Subcutaneous adipose tissue (tissue), 4 donors: ENCODE results near the gene RASGRF1. TPM values are rescaled to one million over a fixed set of nuclear protein-coding genes. Genes with fewer than 3 reads are reported as not detected.

ENCODE experiments used
- CTCF ChIP-seq: fragments of 450-650 bp; IDR thresholded peaks from one replicate; pipeline ENCODE4 v1.5.1; 2016; ENCODE audit warnings: low read depth, mild to moderate bottlenecking, control low read depth, antibody characterized with exemption, moderate library complexity
- total RNA-seq, 4 donors: library from RNA; depleted of rRNA; stranded (reverse); fragments of >200 nt; gene quantifications; one replicate each; pipeline ENCODE4 v1.1.0, GENCODE V29; 2016

The RASGRF1 gene
- total RNA-seq, 4 donors from 2014 or later = under 0.01 to 1.7 (median 0.22) TPM; not detected in 1

GRCh38 chr15:78955355-78955754, 135.2 kb downstream of the RASGRF1 start:
- no peak for TF ChIP-seq CTCF

GRCh38 chr15:78951841-78952238, 138.7 kb downstream of the RASGRF1 start:
- TF ChIP-seq CTCF = no peak

DNA sequence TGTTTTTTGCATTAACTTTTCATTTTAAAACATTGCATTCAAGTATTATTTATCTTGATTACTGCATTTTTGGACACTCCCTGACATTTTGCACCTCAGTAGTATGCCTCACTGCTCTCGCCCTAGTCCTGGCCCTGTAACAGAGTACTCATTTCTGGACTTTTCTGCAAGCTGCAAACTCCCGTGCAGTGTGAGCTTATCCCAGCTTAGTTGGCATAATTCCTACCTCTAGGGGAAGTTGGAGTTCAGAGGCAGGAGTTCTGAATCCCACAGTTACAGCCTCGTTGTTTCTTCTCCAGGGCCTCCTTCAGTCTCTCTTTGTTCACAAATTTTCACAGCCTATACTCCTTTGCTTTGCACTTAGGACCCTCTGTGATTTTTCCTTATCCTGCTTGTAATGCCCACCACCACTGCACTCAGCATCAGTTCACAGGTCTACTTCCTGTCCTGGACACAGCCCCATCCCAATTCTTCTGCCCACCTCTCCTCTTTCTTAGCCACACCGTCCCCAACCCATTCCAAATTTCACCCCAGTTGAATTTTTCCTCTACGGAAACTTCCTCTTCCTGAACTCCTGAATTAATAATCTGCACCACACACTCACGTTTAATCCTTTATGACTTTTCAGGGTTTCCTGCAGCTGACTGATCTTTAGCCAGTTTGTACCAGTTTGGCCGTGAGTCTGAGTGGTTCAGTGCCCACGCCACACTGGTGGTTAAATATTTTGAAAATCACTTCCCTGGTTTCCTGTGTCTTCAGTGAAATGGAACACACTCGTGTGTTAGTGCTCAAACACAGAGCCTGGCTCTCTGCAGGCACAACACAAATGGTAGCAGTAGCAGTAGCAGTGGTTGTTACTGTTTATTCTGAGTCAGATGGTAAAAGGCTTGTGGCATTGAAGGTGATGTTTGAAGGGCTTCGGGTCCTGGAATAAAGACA, 139.4 kb downstream of the RASGRF1 start:
- TF ChIP-seq CTCF = no peak

DNA sequence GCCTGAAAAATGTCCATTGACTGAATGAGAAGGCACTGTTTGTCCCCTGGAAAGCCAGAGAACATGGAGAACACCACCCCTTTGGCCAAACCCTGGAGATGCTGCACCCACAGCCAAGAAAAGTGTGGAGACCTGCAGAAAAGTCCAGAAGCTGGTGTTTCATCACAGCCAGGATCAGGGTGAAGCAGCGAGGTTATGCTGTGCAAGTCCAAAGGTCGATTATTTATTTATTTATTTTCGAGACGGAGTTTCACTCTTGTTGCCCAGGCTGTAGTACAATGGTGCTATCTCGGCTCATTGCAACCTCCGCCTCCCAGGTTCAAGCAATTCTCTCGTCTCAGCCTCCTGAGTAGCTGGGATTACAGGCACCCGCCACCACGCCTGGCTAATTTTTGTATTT, 140.2 kb downstream of the RASGRF1 start:
- no peak for TF ChIP-seq CTCF

DNA sequence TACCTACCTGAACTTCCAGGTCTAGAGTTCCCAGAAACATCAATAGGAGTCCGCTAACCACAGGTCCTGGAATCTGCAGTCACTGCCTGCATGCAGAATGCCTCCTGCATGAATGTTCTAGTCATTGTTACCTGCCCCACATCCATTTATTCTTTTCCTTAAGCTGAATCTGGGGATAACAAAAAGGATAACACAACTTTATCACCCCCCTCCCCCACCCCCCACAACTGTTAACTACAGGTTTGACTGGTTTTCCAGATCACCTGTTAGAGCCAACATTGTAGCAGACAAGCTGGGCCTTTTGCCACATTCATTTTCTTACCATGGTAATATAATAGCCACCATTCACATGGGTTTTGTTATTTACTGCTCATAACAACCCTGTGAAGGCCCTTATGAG, 141.1 kb downstream of the RASGRF1 start:
- no peak for TF ChIP-seq CTCF

GRCh38 chr15:78947506-78947905, 143.1 kb downstream of the RASGRF1 start:
- TF ChIP-seq CTCF = no peak

DNA sequence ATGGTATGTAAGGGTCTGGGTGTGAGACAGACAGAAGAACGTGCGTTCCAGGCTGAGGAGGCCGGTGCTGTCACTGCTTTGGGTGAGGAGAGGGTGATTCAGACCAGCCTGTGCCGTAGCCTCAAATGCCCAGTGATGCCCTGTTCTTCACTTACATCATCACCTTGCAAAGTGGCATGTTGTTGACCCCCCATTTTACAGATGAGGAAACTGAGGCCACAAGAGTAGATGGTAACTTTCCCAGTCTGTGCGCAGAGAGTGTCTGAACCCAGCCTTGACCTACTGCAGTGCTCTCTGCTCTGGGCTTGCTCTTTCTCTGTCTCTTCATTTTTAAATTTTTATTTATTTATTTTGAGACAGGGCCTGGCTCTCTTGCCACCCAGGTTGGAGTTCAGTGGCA, 144.1 kb downstream of the RASGRF1 start:
- no peak for TF ChIP-seq CTCF
